DLD1 (cell line): ENCODE results near the gene ALDH8A1.

Experiments
- in situ Hi-C: cut with HindIII; loops from 2 replicates; pipeline ENCODE4 v1.10.0; 2017; ENCODE audit warnings: low sequenced_read_pairs

The ALDH8A1 gene

DNA sequence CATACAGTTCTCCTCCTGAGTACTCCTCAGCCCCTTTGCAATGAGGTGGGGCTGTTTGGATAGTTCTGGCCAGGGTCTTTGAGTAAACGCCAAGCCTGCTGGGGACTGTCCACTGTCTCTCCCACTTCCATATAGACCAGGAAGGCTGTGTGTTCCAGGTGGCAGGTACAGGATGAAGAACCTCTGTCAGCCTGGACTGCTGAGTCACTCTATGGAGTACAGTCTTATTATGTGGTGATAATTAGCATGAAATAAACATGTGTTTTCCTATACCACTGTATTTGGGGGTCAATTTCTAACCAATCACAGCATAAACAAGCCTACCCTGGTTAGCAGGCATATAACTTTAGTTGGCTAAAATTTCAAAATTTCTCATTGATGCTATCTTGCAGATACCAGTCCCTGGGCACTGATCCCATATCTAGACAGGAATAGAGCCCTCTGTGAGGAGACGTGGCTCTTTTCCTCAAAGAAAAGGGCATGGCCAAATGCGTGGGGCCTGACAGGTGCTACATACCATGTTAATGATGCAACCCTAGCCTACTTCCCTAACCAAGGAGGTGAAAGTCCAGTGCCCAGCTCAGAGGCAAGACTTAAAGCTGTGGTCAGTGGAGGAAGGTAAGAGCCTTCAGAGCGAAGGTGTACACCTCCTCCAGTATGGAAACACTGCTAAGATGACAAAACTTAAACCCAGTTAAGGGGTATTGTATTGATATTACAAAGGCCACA, 4.5 kb upstream of the ALDH8A1 start:
- in situ Hi-C loops = no loop called here

DNA sequence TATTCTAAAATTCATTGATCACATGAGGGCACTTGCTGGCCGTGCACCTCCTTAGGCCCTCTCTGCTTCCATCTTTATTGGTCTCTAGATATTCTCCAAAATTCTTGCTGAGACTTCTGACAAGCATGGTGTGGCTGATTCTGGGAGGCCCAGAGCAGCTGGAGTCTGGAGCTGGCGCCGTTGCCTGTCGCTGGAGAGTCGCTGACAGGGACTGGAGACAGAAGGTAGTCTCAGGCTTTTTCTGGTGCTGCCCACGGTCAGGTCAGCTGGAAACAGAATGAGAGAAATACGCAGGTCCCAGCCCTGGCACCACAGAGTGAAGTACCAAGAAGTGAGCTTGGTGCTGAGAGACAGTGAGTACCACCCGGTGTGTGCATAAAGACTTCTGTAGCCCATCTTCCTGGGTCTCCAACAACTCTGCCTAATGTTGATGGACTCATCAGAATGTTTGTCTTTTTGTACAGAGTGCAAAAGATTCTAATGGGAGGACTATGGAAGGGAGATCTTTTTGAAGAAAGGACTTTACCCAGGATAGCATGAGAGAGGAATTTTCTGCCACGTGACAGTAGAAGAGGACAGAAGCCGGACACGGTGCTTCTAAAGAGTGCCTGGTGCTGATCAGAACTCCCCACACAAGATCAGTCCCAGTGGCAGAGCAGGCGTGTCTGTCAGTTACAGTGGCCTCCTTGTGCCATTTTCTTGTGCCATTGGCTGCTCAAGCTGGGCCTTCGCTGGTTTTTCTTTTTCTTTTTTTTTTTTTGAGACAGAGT, 1.8 kb upstream of the ALDH8A1 start:
- in situ Hi-C loops = no loop called here

- in situ Hi-C loops = no loop called here
These were observed 581 bp upstream of the ALDH8A1 start for GRCh38 chr6:134950482-134950881.

DNA sequence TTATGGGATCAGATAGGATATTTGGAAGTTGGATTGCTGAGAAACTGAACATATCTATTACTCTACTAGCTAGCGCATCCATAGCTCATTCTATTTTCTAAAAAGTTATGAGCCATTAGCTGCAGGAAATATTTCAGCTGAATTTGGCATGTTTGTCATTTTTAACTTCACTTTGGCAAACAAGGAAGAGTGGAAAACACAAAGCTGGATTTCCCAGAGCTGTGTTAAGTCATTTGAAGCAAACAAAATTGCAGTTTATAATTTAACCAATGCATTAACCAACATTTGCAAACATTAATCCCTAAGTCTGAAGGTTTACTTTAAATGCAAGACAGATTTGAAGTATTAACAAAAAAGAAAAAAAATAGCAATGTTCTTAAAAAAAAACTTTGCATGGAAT, 1.2 kb downstream of the ALDH8A1 start:
- in situ Hi-C loops = no loop called here

DNA sequence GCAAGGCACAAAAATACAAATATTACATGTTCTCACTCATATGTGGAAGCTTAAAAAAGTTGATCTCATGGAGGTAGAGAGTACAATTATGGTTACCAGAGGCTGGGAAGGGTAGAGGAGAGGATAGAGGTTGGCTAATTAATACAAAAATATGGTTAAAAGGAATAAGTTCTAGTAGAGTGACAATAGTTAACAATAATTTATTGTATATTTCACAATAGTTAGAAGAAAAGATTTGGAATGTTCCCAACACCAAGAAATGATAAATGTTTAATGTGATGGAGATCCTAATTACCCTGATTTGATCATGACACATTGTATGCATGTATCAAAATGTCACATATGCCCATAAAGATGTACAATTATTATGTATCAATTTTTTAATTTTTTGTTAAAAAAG, 1.8 kb downstream of the ALDH8A1 start:
- in situ Hi-C loops = no loop called here

DNA sequence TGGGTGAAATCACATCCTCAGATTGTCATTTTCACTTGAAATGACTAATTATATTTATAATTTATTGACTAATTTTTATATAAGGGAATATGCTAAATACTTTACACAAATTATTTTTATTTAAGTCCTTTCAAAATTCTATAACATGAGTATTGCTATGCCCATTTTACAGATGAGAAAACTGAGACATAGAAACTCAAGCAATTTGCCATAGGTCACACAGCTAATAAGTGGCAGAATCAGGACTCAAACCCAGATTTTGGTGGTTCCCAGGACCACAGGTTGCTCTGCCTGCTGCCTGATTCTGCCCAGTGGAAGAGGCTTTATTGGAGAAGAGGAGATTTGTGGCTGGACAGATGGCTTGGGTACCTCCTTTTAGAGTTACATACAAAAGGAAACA, 4.9 kb downstream of the ALDH8A1 start:
- in situ Hi-C loops = no loop called here

DNA sequence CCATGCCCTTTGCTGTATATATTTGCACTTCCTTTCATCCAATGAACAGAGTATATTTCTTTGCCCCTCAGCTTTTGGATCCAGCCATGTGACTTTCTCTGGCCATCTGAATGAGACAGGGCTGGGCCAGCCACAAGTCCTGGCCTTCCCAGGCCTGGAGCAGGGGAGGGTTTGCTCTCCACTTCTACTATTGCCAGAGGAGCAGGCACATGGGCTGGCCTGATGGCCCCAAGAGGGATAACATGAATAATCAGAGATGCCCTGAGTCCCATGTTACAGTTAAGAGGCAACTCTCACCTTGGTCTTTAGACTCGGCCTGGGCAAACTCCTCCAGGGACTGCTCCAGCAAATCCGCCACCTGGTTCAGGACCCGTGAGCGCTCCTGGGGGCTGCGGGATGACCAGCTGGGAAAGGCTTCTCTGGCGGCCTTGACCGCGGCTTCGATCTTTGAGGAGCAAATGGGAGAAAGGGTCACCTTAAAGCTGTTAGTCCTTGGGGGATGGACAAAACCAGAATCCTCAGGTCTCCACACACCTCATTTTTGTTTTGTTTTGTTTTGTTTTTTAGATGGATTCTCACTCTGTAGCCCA, 6.3 kb downstream of the ALDH8A1 start:
- in situ Hi-C loops = no loop called here

GRCh38 chr6:134938896-134939295, 11.0 kb downstream of the ALDH8A1 start:
- in situ Hi-C loops = no loop called here

DNA sequence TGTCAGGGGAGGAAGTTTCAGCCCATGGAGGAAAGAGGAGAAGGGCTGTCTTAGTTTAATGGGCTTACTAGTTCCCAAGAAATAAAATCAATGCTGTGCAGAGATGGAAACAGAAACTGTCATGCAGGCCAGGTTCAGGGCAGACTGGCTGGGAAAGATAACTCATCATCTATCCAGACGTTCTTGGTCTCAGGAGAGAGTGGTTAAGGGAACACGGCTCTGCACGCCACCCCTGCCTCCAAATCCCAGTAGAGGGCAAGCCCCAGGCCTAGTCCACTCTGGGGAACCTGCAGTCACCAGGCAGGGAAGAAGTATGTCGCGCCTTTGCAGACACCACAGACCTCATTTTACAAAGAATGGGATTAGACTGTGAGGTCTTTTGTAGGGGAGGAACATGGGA, 12.5 kb downstream of the ALDH8A1 start:
- in situ Hi-C loops = no loop called here

DNA sequence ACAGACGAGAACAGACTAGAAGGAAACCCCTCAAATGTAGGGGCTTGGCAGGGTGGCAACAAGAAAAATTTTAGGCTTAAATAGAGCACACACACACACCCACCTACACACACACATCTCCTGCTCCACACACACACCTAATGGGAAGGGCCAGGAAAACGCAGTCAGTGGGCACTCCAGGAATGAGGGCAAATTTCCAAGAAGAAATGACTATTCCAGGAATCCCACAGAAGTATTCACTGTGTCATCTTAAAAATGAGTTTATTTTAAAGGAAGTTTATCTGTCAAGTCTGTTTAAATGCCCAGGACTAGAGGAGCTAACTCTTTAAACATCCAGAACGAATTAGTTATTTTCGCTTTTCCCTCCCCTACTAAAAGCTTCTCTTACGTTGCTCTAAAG, 13.0 kb downstream of the ALDH8A1 start:
- in situ Hi-C loops = no loop called here

DNA sequence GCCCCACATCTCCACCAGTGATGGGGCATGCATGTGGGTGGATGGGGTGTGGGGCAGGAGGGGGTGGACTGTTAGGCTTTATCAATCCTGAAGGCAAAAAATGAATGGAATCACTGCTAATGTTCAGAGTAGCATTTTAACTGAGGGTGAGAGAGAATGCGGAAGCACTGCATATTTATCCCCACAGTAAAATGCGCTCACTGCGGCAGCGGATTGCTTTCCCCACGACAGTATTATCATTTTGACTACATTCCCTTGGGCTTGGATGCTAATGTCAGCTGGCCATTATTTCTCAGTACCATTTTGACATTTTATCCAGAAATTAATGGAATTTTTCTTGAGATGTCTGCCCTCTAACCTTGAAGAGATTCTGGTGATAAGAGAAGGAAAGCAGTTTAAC, 13.4 kb downstream of the ALDH8A1 start:
- in situ Hi-C loops = no loop called here

GRCh38 chr6:134934793-134935485, 15.0 kb downstream of the ALDH8A1 start:
- in situ Hi-C loops = no loop called here

DNA sequence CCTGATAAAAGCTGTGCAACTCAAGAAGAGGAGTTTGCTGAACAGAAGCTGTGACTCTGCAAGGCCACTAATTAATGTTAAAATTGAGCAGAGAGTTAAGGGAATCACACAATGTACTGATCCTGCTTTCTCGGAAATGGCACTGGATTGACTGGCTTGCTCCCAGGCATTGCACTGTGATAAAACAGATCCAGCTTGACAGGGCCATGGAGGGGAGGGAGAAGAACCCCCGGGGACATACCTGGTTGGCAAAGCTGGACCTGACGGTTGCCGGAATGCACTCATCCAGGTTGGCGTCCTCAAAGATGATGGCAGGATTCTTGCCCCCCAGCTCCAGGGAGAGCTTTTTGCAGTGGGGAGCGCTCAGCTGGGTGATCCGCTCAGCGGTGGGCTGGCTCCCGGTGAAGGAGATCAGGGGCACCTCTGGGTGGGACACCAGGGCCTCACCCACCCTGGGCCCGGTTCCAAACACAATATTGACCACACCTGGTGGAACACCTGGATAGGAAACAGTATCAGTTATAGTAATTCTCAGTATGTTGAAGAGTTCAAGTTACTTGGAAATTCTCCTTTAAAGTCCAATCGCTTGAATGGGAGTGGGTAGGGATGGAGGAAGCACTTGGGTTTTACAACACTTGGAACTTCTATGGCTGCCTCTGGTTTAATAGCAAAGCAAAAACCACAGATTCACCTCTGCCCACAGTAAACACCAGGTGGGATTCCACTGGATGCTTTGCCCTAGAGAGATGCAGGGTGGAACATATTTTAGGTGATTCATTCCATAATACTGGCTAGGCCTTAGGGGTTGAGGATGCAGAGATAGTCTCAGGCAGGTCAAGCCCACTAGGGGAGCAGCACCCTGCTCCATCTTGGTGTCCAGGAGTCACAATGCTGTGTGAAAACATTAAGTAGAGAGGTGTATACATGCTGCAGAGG, 17.1 kb downstream of the ALDH8A1 start:
- in situ Hi-C loops = no loop called here

DNA sequence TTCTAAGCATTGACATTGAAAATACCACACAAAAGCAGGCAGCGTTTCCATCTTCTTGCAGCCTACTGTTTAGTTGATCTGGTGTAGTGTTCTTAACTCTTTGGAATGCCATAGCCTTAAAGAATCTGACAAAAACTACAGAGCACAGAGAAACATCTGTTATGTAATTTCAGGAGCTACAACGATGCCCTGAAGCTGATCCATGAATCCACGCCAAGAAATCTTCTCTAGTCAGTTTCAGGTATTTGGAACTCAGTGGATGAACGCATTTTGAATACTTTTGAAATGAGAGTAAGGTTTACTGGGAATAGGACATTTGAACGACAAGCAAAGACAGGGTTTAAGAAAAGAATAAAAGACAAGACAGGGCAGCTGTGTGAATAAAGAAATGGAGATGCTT, 17.8 kb downstream of the ALDH8A1 start:
- in situ Hi-C loops = no loop called here

- in situ Hi-C loops = no loop called here
These were observed 19.4 kb downstream of the ALDH8A1 start for GRCh38 chr6:134930463-134930862.

- in situ Hi-C loops = no loop called here
These were observed 21.6 kb downstream of the ALDH8A1 start for GRCh38 chr6:134928151-134928900.

DNA sequence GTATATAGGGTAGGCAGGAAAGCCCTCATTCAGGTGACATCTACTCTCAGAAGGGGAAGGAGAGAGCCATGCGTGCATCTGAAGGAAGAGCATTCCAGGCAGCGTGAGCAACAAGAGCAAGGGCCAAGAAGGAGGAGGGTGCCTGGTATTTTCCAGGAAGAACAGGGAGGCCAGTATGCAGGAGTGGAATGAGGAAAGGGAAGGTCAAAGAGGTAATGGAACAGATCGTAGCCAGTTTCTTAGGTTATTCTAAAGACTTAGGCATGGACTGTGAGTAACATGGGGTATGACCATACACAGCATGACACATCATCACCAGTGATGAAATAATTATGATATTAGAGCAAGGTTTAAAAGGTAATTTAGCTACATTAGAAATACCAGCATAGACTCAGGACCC, 24.1 kb downstream of the ALDH8A1 start:
- in situ Hi-C loops = no loop called here

DNA sequence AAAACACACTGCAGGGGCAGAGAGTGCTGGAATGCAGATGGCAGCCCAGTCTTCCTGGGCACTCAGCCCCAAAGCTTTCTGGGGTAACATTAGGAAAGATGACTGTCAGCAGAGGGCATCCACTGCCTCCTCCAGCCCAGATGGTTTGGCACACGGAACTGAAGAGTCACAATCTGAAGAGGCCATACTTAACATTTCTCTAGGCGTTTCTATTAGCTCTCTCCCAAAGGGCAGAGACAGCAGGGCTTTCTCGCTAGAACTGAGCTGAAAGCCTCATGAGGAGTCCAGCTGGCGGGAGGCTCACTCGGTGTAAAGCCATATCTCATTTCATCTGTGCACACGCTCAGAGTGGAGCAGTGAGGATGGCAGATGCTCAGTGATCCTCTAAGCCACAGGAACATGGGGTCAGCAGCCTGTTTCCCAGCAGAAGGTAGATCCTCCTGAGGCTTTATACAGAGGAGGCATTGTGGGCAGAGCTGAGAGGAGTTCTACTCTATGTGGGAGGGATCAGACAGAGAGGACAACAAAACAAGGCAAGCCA, 28.1 kb downstream of the ALDH8A1 start:
- in situ Hi-C loops = no loop called here

DNA sequence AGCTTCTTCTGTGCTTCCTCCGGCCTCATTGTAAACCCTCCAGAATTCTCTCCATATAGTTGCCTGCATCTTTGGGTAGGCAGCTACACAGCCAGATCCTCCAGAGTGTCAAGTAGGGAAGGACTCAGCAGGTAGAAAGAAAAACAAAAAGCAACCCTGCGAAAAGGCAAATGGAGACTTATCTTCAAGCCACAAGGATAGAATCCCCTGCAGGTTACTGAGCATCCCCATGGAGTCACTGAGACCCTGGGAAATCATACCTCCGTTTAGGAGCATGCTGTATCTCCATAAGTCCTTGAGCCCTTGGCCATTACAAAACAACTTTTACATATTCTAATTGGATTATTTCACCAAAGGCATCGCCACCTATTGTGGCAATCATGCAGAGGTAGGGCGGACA, 28.6 kb downstream of the ALDH8A1 start:
- in situ Hi-C loops = no loop called here
